HepG2 (cell line): ENCODE measurements around the gene WNK1.

Source experiments
- PAWR ChIP-seq: sonication (generic); formaldehyde crosslinking; IDR thresholded peaks from 2 replicates; pipeline ENCODE4 v1.4.0; 2020; ENCODE audit warnings: missing genetic modification reagents, mild to moderate bottlenecking, borderline replicate concordance
- ZBTB7A ChIP-seq: sonication (generic); formaldehyde crosslinking; IDR thresholded peaks from 2 replicates; pipeline ENCODE4 v1.8.0; 2022; ENCODE audit warnings: mild to moderate bottlenecking, missing genetic modification reagents
- ZNF768 ChIP-seq: sonication (generic); formaldehyde crosslinking; IDR thresholded peaks from 2 replicates; pipeline ENCODE4 v1.4.0; 2020; ENCODE audit warnings: missing genetic modification reagents
- TF ChIP-seq, protein P1 (sequence below): sonication (generic); formaldehyde crosslinking; IDR thresholded peaks from 2 replicates; pipeline ENCODE4 v1.4.0; 2020; ENCODE audit warnings: missing genetic modification reagents, borderline replicate concordance

DNA sequence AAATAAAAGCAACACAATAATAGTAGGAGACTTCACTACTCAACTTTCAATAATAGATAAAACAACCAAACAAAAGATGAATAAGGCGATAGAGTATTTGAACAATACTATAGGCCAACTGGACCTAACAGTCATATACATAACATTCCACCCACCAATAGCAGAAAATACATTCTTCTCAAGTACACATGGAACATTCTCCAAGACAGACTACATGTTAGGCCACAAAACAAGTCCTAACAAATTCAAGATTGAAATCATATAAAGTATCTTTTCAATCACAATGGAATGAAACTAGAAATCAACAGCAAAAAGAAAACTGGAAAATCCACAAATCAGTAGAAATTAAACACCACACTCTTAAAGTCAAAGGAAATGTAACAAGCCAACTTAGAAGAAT lies 168.3 kb downstream of the WNK1 start:
- TF ChIP-seq PAWR (CRISPR knock-in tag) (no peak), ZBTB7A (no peak), ZNF768 (no peak)
- TF ChIP-seq, protein P1, sequence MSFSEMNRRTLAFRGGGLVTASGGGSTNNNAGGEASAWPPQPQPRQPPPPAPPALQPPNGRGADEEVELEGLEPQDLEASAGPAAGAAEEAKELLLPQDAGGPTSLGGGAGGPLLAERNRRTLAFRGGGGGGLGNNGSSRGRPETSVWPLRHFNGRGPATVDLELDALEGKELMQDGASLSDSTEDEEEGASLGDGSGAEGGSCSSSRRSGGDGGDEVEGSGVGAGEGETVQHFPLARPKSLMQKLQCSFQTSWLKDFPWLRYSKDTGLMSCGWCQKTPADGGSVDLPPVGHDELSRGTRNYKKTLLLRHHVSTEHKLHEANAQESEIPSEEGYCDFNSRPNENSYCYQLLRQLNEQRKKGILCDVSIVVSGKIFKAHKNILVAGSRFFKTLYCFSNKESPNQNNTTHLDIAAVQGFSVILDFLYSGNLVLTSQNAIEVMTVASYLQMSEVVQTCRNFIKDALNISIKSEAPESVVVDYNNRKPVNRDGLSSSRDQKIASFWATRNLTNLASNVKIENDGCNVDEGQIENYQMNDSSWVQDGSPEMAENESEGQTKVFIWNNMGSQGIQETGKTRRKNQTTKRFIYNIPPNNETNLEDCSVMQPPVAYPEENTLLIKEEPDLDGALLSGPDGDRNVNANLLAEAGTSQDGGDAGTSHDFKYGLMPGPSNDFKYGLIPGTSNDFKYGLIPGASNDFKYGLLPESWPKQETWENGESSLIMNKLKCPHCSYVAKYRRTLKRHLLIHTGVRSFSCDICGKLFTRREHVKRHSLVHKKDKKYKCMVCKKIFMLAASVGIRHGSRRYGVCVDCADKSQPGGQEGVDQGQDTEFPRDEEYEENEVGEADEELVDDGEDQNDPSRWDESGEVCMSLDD (CRISPR knock-in tag) = no peak
